AG04449 (cell line): Measurements from ENCODE around the gene SOAT2.

Source experiments
- CTCF ChIA-PET: fragments of 350-600 bp; formaldehyde crosslinking; extraction: SDS; loops from one replicate; lab custom pipeline; 2021; ENCODE audit warnings: antibody characterized with exemption; lab: Yijun Ruan, JAX
- POLR2A ChIA-PET: fragments of 400-600, 350-600 bp; formaldehyde crosslinking; extraction: SDS; loops from one replicate; lab custom pipeline; 2020; ENCODE audit warnings: antibody characterized with exemption, inconsistent platforms; lab: Yijun Ruan, JAX
- DNase-seq: peaks from one replicate; pipeline ENCODE4 v3.0.0-alpha.2; 2010; ENCODE audit warnings: low read depth, low spot score
- H3K4me3 ChIP-seq: 2 replicates; pipeline ENCODE4 v1.5.1; 2011; ENCODE audit warnings: low read depth, mild to moderate bottlenecking, control low read depth, low read length
- TF ChIP-seq, protein P1 (sequence below): IDR thresholded peaks from one replicate; pipeline ENCODE4 v1.5.1; 2011; ENCODE audit warnings: mild to moderate bottlenecking, moderate library complexity, low read length, control low read depth, inconsistent platforms; ENCODE audit not compliant: insufficient read depth; ENCODE audit errors: missing control alignments

Gene SOAT2

DNA sequence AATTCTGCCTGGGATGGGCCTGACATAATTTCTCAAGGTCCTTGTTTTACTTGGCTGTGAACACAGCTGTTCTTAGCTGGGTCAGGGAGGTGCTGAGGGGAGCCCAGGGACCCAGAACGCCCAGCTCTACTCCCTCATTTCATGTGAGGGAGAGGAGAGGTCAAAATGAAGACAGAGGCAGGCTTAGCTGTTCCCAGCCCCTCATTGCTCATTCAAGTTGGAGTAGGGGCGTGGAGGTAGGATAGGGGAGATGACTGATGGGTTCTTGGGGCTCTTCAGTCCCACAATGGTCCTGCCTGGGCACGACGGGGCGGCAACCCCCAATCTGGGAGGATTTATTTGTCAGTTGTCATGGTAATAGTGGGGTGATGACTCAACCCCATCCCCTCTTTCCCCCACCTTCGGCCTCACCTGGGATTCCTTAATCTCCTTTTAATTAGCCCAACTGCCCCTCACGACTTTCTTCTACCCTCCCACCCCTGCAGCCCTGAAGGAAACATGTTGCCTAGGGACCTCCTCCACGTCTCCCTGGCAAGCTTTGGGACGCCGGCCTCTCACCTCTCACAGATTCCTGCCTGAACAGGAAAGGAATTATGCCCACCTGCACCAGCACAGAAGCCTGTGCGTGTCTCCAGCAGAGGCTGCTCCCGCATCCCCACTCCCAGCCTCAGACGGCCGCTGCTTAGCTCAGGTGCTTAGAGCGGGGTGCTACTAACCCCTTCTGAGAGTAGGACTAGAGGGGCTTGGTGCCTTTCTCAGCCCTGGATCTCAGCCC lies 34.3 kb upstream of the SOAT2 start:
- ChIA-PET CTCF (interaction anchor here (0.6 to 28.9 kb wide), 9 partner anchors 9 to 149 kb away, joined by 3 to 655 read pairs (median 94); partner anchors contain the start of genes IGFBP6, SOAT2 and SPRYD3), POLR2A (interaction anchor here (0.7 to 8.2 kb wide), 3 partner anchors 10 to 30 kb away, joined by 3 to 74 read pairs (median 67); partner anchors contain the start of genes IGFBP6 and SPRYD3)
- TF ChIP-seq, protein P1, sequence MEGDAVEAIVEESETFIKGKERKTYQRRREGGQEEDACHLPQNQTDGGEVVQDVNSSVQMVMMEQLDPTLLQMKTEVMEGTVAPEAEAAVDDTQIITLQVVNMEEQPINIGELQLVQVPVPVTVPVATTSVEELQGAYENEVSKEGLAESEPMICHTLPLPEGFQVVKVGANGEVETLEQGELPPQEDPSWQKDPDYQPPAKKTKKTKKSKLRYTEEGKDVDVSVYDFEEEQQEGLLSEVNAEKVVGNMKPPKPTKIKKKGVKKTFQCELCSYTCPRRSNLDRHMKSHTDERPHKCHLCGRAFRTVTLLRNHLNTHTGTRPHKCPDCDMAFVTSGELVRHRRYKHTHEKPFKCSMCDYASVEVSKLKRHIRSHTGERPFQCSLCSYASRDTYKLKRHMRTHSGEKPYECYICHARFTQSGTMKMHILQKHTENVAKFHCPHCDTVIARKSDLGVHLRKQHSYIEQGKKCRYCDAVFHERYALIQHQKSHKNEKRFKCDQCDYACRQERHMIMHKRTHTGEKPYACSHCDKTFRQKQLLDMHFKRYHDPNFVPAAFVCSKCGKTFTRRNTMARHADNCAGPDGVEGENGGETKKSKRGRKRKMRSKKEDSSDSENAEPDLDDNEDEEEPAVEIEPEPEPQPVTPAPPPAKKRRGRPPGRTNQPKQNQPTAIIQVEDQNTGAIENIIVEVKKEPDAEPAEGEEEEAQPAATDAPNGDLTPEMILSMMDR: no peak
- DNase-seq: no peak
- no peak overlapping the region for H3K4me3 ChIP-seq

GRCh38 chr12:53069621-53070410 lies 33.5 kb upstream of the SOAT2 start:
- no peak for DNase-seq
- H3K4me3 ChIP-seq: no peak overlapping the region
- ChIA-PET POLR2A (interaction anchor here (1.1 to 8.2 kb wide), 3 partner anchors 9 to 111 kb away, joined by 3 to 74 read pairs (median 67); partner anchors contain the start of genes CSAD, IGFBP6, SPRYD3 and ZNF740), CTCF (interaction anchor here (0.6 to 28.9 kb wide), 6 partner anchors 8 to 119 kb away, joined by 3 to 655 read pairs (median 4); partner anchors contain the start of genes IGFBP6, SOAT2 and SPRYD3)
- TF ChIP-seq, protein P1: no peak

GRCh38 chr12:53070877-53071492 lies 32.3 kb upstream of the SOAT2 start:
- ChIA-PET POLR2A (interaction anchor here (1.1 to 8.2 kb wide), 4 partner anchors 8 to 109 kb away, joined by 3 to 67 read pairs (median 4); partner anchors contain the start of genes CSAD, SPRYD3 and ZNF740), CTCF (interaction anchor here (0.8 to 28.9 kb wide), 11 partner anchors 8 to 217 kb away, joined by 3 to 655 read pairs (median 3); partner anchors contain the start of genes IGFBP6, SOAT2 and SPRYD3)
- no peak overlapping the region for H3K4me3 ChIP-seq
- DNase-seq: no peak
- TF ChIP-seq, protein P1: no peak

DNA sequence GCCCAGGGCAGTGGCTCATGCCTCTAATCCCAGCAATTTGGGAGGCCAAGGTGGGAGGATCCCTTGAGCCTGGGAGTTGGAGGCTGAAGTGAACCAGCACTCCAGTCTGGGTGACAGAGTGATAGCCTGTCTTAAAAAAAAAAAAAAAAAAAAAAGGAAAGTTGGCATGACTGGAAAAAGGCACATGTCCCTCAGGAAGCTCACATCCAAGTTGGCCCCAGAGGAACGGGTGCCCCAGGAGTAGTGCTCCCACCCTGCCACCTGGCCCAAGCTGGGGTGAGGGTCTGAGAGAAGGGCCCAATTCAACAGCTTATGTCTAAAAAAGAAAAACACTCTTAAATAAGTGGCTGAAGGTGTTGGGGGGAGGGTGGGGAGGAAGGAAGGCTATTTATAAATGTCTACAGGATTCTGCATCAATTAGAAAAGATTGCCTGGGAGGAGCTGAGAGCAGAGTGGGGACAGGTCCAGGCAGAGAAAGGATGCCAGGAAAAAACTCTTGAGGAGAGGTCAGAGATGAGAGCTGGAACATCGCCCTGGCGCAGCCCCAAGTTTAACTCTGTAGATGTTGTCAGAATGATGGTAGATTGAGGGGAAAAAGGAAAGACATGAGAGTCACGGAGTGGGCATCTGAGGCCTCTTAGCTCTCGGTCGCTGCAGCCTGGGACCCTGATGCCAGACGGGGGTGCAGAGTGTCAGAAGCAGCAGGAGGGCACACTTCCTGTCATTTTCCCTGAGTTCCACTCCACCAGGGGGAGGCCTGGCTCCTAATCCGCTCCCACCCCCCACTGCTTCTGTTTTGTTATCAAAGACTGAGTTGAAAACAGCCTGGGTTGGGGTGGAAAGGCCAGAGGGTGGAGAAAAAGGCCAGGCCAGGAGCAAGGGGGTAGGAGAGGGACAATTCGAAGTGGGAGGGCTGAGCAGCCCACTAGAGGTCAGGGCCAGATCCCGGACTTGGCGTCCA lies 31.4 kb upstream of the SOAT2 start:
- CTCF ChIA-PET: interaction anchor here (0.8 to 28.9 kb wide), 9 partner anchors 21 to 216 kb away, joined by 3 to 655 read pairs (median 3); partner anchors contain the start of genes IGFBP6 and SOAT2
- no peak for DNase-seq
- no peak overlapping the region for H3K4me3 ChIP-seq
- POLR2A ChIA-PET: interaction anchor here (1.2 to 8.2 kb wide), 3 partner anchors 7 to 18 kb away, joined by 3 to 67 read pairs (median 4); partner anchors contain the start of gene SPRYD3
- TF ChIP-seq, protein P1: no peak

DNA sequence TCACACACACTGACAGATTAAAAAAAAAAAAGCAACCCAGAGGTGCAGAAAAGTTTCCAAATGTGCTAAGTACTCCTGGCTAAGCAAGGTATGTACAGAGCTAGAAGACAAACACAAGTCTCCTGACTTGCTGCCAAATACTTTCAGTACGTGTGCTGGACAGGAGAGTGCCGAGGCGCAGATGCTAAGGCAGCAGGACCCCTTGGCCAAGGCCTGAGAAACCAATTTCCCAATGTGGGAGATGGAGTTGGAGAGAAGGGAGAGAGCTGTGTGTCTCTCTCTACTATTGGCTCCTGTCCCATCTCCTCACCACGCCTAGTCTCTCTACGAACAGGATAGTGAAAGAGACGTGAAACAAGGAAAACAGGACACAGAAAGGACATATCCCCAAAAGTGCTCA lies 29.4 kb upstream of the SOAT2 start:
- ChIA-PET CTCF (interaction anchor here (1.1 to 28.9 kb wide), 6 partner anchors 7 to 124 kb away, joined by 3 to 655 read pairs (median 6); partner anchors contain the start of genes IGFBP6 and SOAT2), POLR2A (no interaction called here)
- TF ChIP-seq, protein P1: no peak
- no peak overlapping the region for H3K4me3 ChIP-seq
- DNase-seq: no peak
